BJ (cell line): Measurements from ENCODE around the gene SMYD3. TPM values are rescaled to one million over a fixed set of nuclear protein-coding genes. Genes with fewer than 3 reads are reported as not detected.

ENCODE experiments used
- CTCF ChIA-PET: fragments of 350-600 bp; formaldehyde crosslinking; extraction: SDS; loops from one replicate; lab custom pipeline; 2021; ENCODE audit warnings: antibody characterized with exemption, inconsistent platforms; lab: Yijun Ruan, JAX
- POLR2A ChIA-PET: fragments of 300-600 bp; sonication (Branson Sonifier 250); formaldehyde crosslinking; extraction: SDS; loops from one replicate; lab custom pipeline; 2021; ENCODE audit warnings: antibody characterized with exemption; lab: Charles Lee
- DNase-seq: peaks from one replicate; pipeline ENCODE4 v3.0.0-alpha.2; 2011; ENCODE audit warnings: low read depth
- H3K27me3 ChIP-seq: 2 replicates; pipeline ENCODE4 v1.6.0; 2011; ENCODE audit warnings: low read length; ENCODE audit not compliant: control insufficient read depth, insufficient read depth
- H3K36me3 ChIP-seq: 2 replicates; pipeline ENCODE4 v1.5.1; 2011; ENCODE audit warnings: low read length; ENCODE audit not compliant: control insufficient read depth, insufficient read depth
- H3K4me3 ChIP-seq: 2 replicates; pipeline ENCODE4 v1.5.1; 2011; ENCODE audit warnings: low read depth, mild to moderate bottlenecking, control low read depth, low read length
- CTCF ChIP-seq: IDR thresholded peaks from 2 replicates; pipeline ENCODE4 v1.5.1; 2011; ENCODE audit warnings: low read depth, mild to moderate bottlenecking, control low read depth, inconsistent platforms, low read length, moderate library complexity; ENCODE audit not compliant: insufficient read depth
- polyA plus RNA-seq: library from polyadenylated mRNA; depleted of rRNA; stranded (reverse); fragments of >200 nt; gene quantifications from 2 replicates; pipeline ENCODE4 v1.2.3, GENCODE V29; 2011

The SMYD3 gene
- polyA plus RNA-seq, 1 experiment, result 26.1 TPM

GRCh38 chr1:246169019-246169418, 338.1 kb downstream of the SMYD3 start:
- H3K4me3 ChIP-seq, result no peak overlapping the region

DNA sequence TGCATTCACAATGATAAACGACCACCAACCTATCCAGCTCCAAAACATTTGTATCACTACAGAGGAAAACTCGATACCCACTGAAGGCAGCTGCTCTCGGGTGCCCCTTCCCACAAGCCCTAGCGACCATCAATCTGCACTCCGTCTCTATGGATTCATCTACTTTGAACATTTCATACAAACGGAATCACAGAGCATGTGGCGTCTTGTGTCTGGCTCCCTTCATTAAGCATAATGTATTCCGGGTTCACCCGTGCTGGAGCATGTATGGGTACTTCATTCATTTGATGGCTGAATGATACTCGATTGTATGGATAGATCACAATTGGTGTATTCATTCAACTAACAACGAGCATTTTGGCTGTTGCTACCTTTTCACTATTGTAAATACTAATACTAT, 340.2 kb downstream of the SMYD3 start:
- no peaks in the 10 kb centered on the region for H3K36me3 ChIP-seq
- DNase-seq, result no peak
- no peaks in the 10 kb centered on the region for H3K27me3 ChIP-seq
- POLR2A ChIA-PET, result no interaction called here
- TF ChIP-seq CTCF, result no peak
- CTCF ChIA-PET, result no interaction called here
- H3K4me3 ChIP-seq, result no peak overlapping the region

More at GRCh38 chr1:246169019-246169418, 338.1 kb downstream of the SMYD3 start:
- no peak for TF ChIP-seq CTCF
- ChIA-PET CTCF (interaction anchor here (1.2 kb wide), 1 partner anchor 12 kb away, joined by 3 read pairs; no protein-coding TSS in a partner anchor), POLR2A (interaction anchor here (0.7 kb wide), 1 partner anchor 667 kb away, joined by 11 read pairs; no protein-coding TSS in a partner anchor)
- Histone ChIP-seq H3K27me3 (no peaks in the 10 kb centered on the region), H3K36me3 (no peaks in the 10 kb centered on the region)
- no peak for DNase-seq

GRCh38 chr1:246165826-246166709, 341.0 kb downstream of the SMYD3 start:
- Histone ChIP-seq H3K4me3 (no peak overlapping the region), H3K36me3 (no peaks in the 10 kb centered on the region), H3K27me3 (no peaks in the 10 kb centered on the region)
- ChIA-PET POLR2A (no interaction called here), CTCF (no interaction called here)
- DNase-seq, result no peak
- TF ChIP-seq CTCF, result no peak

GRCh38 chr1:246164764-246165163, 342.3 kb downstream of the SMYD3 start:
- H3K36me3 ChIP-seq, result no peaks in the 10 kb centered on the region
- DNase-seq, result no peak
- POLR2A ChIA-PET, result no interaction called here
- CTCF ChIA-PET, result interaction anchor here (0.9 kb wide), 1 partner anchor 8 kb away, joined by 4 read pairs; no protein-coding TSS in a partner anchor
- TF ChIP-seq CTCF, result no peak
- no peaks in the 10 kb centered on the region for H3K27me3 ChIP-seq
- no peak overlapping the region for H3K4me3 ChIP-seq

DNA sequence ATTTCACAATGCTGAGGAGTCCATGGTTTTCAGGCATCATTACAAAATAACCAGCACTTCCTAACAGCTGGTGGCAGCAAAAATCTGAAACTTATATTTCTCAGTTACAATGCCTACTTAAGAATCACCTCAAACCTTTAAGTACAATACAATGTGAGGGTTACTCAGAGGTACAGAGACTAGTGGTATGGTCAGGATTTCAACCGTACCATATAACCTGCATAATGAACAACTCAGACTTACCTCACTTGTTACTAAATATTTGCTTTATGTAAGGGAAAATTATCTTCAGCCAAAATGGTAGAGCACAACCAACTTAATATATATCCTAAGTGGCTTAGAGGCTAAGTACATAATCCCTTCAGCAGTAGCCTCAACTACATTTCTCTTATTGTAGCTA, 344.5 kb downstream of the SMYD3 start:
- POLR2A ChIA-PET, result no interaction called here
- Histone ChIP-seq H3K36me3 (no peaks in the 10 kb centered on the region), H3K27me3 (no peaks in the 10 kb centered on the region), H3K4me3 (no peak overlapping the region)
- no peak for DNase-seq
- TF ChIP-seq CTCF, result no peak
- CTCF ChIA-PET, result no interaction called here
